Naive thymus-derived CD4-positive, alpha-beta T cell (primary cell): ENCODE data around the gene ST6GALNAC3. TPM values are rescaled to one million over a fixed set of nuclear protein-coding genes. Genes with fewer than 3 reads are reported as not detected.
"Not testable (repeated sequence)": the region's sequence is repeated elsewhere in the genome, so short reads cannot be mapped to it uniquely, and the experiment has no call there.

Experiments used
- ATAC-seq: fragments of 150-1000 bp; cut with Tn5 transposase; 2 replicates; pipeline ENCODE4 v1.10.0; 2021; ENCODE audit warnings: mild to moderate bottlenecking, moderate library complexity
- CTCF ChIA-PET: fragments of 350-600 bp; sonication (Branson Sonifier 250); formaldehyde crosslinking; loops from one replicate; lab custom pipeline; 2021; ENCODE audit warnings: antibody characterized with exemption; lab: Charles Lee
- POLR2A ChIA-PET: fragments of 350-600 bp; sonication (Branson Sonifier 250); formaldehyde crosslinking; loops from one replicate; lab custom pipeline; 2021; ENCODE audit warnings: antibody characterized with exemption, inconsistent platforms; lab: Charles Lee
- DNase-seq, 9 donors: peaks; one replicate each; pipeline versions ENCODE4 v3.0.0 to v3.0.0-alpha.2; 2020 to 2022; ENCODE audit warnings: mixed read lengths in 1 of 9
- H3K27ac ChIP-seq: one replicate; pipeline ENCODE4 v1.7.0; 2013; ENCODE audit warnings: mild to moderate bottlenecking, low read depth, low read length, moderate library complexity
- H3K27me3 ChIP-seq, 2 donors: one replicate each; pipeline ENCODE4 v1.7.0; 2013; ENCODE audit warnings: low read length in 2 of 2, mild to moderate bottlenecking in 2 of 2, moderate library complexity in 2 of 2; ENCODE audit not compliant: control insufficient read depth in 2 of 2, insufficient read depth in 2 of 2
- H3K36me3 ChIP-seq, 3 experiments: 1 replicate in 2 of 3; 2 replicates in 1 of 3; pipeline ENCODE4 v1.7.0; 2013; ENCODE audit warnings: low read length in 3 of 3, mild to moderate bottlenecking in 3 of 3, moderate library complexity in 1 of 3; ENCODE audit not compliant: insufficient read depth in 3 of 3, control insufficient read depth in 2 of 3
- H3K4me1 ChIP-seq, 2 donors: one replicate each; pipeline ENCODE4 v1.7.0; 2013; ENCODE audit warnings: low read length in 2 of 2, mild to moderate bottlenecking in 2 of 2, moderate library complexity in 1 of 2; ENCODE audit not compliant: control insufficient read depth in 2 of 2, insufficient read depth in 2 of 2
- H3K4me3 ChIP-seq: 2 replicates; pipeline ENCODE4 v1.7.0; 2013; ENCODE audit warnings: mild to moderate bottlenecking, low read length
- H3K9me3 ChIP-seq, 3 experiments: 1 replicate in 2 of 3; 2 replicates in 1 of 3; pipeline ENCODE4 v1.7.0; 2013; ENCODE audit warnings: low read length in 3 of 3; ENCODE audit not compliant: control insufficient read depth in 2 of 3
- H3K27ac Mint-ChIP-seq, 9 donors: one replicate each; pipeline ENCODE4 v1.8.0; 2020 to 2022; ENCODE audit warnings: mixed read lengths in 9 of 9, mild to moderate bottlenecking in 8 of 9, moderate library complexity in 5 of 9, inconsistent platforms in 2 of 9
- H3K27me3 Mint-ChIP-seq, 5 donors: one replicate each; pipeline ENCODE4 v1.8.0; 2021 to 2022; ENCODE audit warnings: mixed read lengths in 5 of 5, mild to moderate bottlenecking in 1 of 5
- H3K36me3 Mint-ChIP-seq, 5 donors: one replicate each; pipeline ENCODE4 v1.8.0; 2020 to 2022; ENCODE audit warnings: mixed read lengths in 5 of 5, mild to moderate bottlenecking in 3 of 5, inconsistent platforms in 1 of 5
- H3K4me1 Mint-ChIP-seq, 7 donors: one replicate each; pipeline ENCODE4 v1.8.0; 2020 to 2022; ENCODE audit warnings: mixed read lengths in 7 of 7, mild to moderate bottlenecking in 3 of 7, inconsistent platforms in 1 of 7
- H3K4me3 Mint-ChIP-seq, 10 donors: one replicate each; pipeline ENCODE4 v1.8.0; 2020 to 2022; ENCODE audit warnings: mild to moderate bottlenecking in 10 of 10, mixed read lengths in 10 of 10, moderate library complexity in 6 of 10, inconsistent platforms in 2 of 10
- H3K9me3 Mint-ChIP-seq, 11 donors: one replicate each; pipeline ENCODE4 v1.8.0; 2020 to 2022; ENCODE audit warnings: mixed read lengths in 11 of 11, mild to moderate bottlenecking in 4 of 11, inconsistent platforms in 1 of 11, moderate library complexity in 1 of 11
- intact Hi-C, 2 donors: fragments of 100-400 bp; cut with micrococcal nuclease; formaldehyde crosslinking; loops; one replicate each; pipeline ENCODE4 v1.15.1; 2023
- polyA plus RNA-seq, 2 donors: library from polyadenylated mRNA; unstranded; fragments of 300-500 nt; fragmentation: Illumina TruSeq; gene quantifications; one replicate each; pipeline ENCODE4 v1.2.3, GENCODE V29; 2021
- total RNA-seq, 6 experiments: library from RNA in 5 of 6; stranded (reverse) in 5 of 6; gene quantifications; 1 replicate in 5 of 6; 2 replicates in 1 of 6; pipeline ENCODE4 v1.2.3 and lab custom pipeline; 2021 to 2026

ST6GALNAC3 gene
- total and polyA plus RNA-seq, 7 experiments from 2014 or later = 0.17 to 4.8 (median 2.1) TPM; not detected in 1

DNA sequence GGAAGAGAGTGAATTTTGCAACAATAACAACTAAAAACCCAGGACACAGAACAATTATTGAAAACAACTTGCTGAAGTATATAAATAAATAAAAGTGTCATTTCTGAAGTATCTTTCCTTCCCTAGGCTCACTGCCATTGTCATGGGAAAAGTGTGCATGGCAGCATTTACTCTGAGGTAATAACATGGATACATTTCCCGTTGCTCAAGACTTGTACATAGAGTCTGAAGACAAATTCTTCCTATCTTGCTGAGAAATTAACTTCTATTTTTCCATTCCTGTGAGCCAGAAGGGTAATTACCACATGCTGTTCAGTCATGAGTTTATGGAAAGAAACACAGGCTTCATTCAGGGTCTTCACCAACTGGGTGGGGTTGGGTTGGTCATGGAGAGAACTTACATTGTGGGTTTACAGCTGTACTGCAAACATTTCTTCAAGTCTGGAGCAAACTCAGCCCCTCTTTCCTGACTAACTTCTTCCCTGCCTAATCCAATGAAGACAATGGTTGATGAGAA, 32.2 kb downstream of the ST6GALNAC3 start:
- H3K4me1 Mint-ChIP-seq = peaks cover 0 to 25% (median 5%) of the 10 kb centered on the region in 7 donors

DNA sequence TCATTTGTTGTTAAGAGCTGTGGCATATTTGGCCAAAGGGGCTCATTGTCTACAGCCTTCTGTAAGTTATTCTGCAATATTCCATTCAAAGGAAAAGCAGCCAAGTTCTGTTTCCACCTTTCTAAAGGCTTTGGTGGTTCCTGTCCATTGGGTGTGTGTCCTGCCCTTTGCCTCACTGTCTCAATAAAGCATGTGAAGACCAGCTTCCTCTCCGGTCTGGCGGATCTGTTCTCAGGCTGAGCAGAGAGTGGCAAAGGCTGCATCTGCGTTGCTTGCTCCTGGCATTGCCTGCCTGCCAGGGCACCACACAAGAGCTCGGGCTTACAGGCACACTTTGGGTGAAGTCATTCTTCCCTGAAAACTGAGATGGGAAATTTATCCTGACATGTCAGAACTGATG, 34.9 kb downstream of the ST6GALNAC3 start:
- Histone ChIP-seq H3K36me3 (no peaks in the 10 kb centered on the region), H3K4me1 (no peaks in the 10 kb centered on the region), H3K27me3 (no peaks in the 10 kb centered on the region), H3K4me3 (no peak overlapping the region), H3K9me3 (no peaks in the 10 kb centered on the region), H3K27ac (no peak overlapping the region)
- ChIA-PET POLR2A (no interaction called here), CTCF (no interaction called here)
- H3K4me3 Mint-ChIP-seq = no peak overlapping the region
- H3K27me3 Mint-ChIP-seq = peaks cover 4 to 19% (median 9%) of the 10 kb centered on the region in 5 donors
- intact Hi-C loops = no loop called here
- H3K9me3 Mint-ChIP-seq = peaks cover 0 to 6% (median 0%) of the 10 kb centered on the region in 11 donors
- H3K27ac Mint-ChIP-seq = no peak overlapping the region
- H3K36me3 Mint-ChIP-seq = peaks cover 0 to 8% (median 0%) of the 10 kb centered on the region in 5 donors
- peaks cover 0 to 6% (median 2%) of the 10 kb centered on the region in 7 donors for H3K4me1 Mint-ChIP-seq
- ATAC-seq = no peak
- DNase-seq = no peak

More for the DNA sequence above, 32.2 kb downstream of the ST6GALNAC3 start:
- Mint-ChIP-seq H3K4me3 (no peak overlapping the region), H3K27ac (no peak overlapping the region), H3K36me3 (peaks cover 0 to 8% (median 0%) of the 10 kb centered on the region in 5 donors), H3K27me3 (peaks cover 4 to 23% (median 14%) of the 10 kb centered on the region in 5 donors), H3K9me3 (peaks cover 0 to 6% (median 0%) of the 10 kb centered on the region in 11 donors)
- POLR2A ChIA-PET = no interaction called here
- no peak for ATAC-seq
- Histone ChIP-seq H3K4me1 (no peaks in the 10 kb centered on the region), H3K27me3 (no peaks in the 10 kb centered on the region), H3K4me3 (no peak overlapping the region), H3K9me3 (no peaks in the 10 kb centered on the region), H3K27ac (no peak overlapping the region), H3K36me3 (no peaks in the 10 kb centered on the region)
- DNase-seq = no peak
- intact Hi-C loops = no loop called here
- CTCF ChIA-PET = no interaction called here

DNA sequence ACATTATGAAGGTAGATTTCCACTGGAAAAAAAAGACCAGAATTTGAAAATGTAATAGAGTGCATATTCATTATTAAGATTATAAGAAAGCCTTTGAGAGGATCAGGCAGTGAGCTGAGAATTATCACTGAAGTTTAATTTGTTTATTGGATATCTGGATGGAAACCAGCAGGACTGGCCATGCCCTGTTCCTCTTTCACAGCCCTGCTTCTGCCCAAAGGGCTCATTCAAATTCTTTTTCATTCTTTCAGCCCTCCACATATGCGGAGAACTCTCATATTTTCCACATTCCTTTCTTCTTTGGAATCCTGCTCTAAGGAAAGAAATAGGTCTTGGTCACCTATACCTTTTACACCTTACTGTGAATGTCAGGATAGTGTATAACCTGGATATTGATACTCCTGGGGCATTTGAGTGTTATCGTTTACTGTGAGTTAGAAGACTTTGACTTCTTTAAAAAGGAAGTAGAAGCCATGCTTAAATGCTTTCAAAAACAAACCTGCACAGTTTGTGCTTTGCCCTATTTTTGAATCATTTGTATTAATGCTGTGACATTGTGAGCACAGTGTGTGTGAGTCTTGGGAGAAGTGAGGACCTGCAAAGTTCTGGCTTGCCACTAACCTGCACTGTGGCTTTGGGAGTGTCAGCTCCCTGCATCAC, 35.5 kb downstream of the ST6GALNAC3 start:
- Mint-ChIP-seq H3K27ac (no peak overlapping the region), H3K36me3 (peaks cover 0 to 8% (median 0%) of the 10 kb centered on the region in 5 donors), H3K9me3 (peaks cover 0 to 6% (median 0%) of the 10 kb centered on the region in 11 donors), H3K27me3 (peaks cover 4 to 22% (median 7%) of the 10 kb centered on the region in 5 donors), H3K4me1 (peaks cover 0 to 5% (median 3%) of the 10 kb centered on the region in 7 donors), H3K4me3 (no peak overlapping the region)
- H3K4me3 ChIP-seq = no peak overlapping the region
- H3K27ac ChIP-seq = no peak overlapping the region
- no peak for ATAC-seq
- intact Hi-C loops = no loop called here
- CTCF ChIA-PET = no interaction called here
- H3K4me1 ChIP-seq = no peaks in the 10 kb centered on the region
- no peaks in the 10 kb centered on the region for H3K9me3 ChIP-seq
- no peak for DNase-seq
- POLR2A ChIA-PET = no interaction called here
- H3K27me3 ChIP-seq = no peaks in the 10 kb centered on the region
- H3K36me3 ChIP-seq = no peaks in the 10 kb centered on the region

DNA sequence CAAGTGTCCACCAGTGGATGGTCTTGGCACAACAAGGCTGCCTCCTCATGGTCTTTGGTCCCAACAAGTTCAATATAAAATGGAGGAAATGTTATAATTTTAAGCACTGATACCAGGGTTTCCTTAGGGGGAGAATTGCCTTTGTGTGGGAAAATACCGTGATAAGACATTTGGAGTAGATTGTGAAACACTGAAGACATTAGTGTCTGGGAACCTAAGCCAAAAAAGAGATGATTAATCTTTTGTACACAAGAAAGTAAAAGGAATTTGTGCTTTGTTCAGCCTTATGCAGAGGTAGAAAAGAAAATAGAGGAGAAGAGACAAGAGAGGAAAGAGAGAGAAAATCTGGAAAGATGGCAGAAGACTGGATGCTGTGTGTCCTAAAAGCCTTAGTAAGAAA, 36.1 kb downstream of the ST6GALNAC3 start:
- Histone ChIP-seq H3K4me3 (no peak overlapping the region), H3K4me1 (no peaks in the 10 kb centered on the region), H3K27me3 (no peaks in the 10 kb centered on the region), H3K27ac (no peak overlapping the region), H3K9me3 (no peaks in the 10 kb centered on the region), H3K36me3 (no peaks in the 10 kb centered on the region)
- ATAC-seq (no peak), DNase-seq (no peak)
- Mint-ChIP-seq H3K4me1 (peaks cover 0 to 2% (median 0%) of the 10 kb centered on the region in 7 donors), H3K27ac (no peak overlapping the region), H3K36me3 (peaks cover 0 to 8% (median 0%) of the 10 kb centered on the region in 5 donors), H3K4me3 (no peak overlapping the region), H3K27me3 (peaks cover 4 to 23% (median 7%) of the 10 kb centered on the region in 5 donors), H3K9me3 (peaks cover 0 to 6% (median 0%) of the 10 kb centered on the region in 11 donors)
- POLR2A ChIA-PET = no interaction called here
- CTCF ChIA-PET = no interaction called here
- intact Hi-C loops = no loop called here

DNA sequence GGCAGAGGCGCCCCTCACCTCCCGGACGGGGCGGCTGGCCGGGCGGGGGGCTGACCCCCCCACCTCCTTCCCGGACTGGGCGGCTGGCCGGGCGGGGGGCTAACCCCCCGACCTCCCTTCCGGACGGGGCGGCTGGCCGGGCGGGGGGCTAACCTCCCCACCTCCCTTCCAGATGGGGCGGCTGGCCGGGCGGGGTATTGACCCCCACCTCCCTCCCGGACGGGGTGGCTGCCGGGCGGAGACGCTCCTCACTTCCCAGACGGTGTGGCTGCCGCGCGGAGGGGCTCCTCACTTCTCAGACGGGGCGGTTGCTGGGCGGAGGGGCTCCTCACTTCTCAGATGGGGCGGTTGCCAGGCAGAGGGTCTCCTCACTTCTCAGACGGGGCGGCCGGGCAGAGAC, 37.8 kb downstream of the ST6GALNAC3 start:
- peaks cover 0 to 17% (median 4%) of the 10 kb centered on the region in 5 donors for H3K27me3 Mint-ChIP-seq

DNA sequence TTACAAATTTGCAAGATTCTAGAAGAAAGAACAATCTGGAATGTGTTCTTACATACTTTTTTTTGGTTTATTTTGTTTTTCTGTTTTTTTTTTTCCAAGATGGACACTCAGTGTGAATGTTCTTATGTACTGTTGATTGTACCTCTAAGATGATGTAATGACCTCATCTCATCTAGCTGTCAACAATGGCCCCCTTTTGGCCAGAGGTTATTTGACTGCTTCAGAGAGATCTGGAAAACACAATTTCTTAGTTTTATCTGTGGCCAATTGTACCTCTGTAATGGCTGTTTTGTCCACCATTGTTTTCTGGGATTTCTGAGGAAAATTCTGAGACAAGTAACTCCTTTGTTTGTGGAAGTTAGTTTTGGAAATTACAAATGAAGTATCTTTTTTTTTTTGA, 38.9 kb downstream of the ST6GALNAC3 start:
- CTCF ChIA-PET = no interaction called here
- no peaks in the 10 kb centered on the region for H3K4me1 ChIP-seq
- peaks cover 0 to 2% (median 0%) of the 10 kb centered on the region in 7 donors for H3K4me1 Mint-ChIP-seq
- no peak overlapping the region for H3K27ac Mint-ChIP-seq
- peaks cover 0 to 17% (median 2%) of the 10 kb centered on the region in 5 donors for H3K27me3 Mint-ChIP-seq
- H3K36me3 Mint-ChIP-seq = peaks cover 0 to 5% (median 0%) of the 10 kb centered on the region in 5 donors
- no peaks in the 10 kb centered on the region for H3K9me3 ChIP-seq
- DNase-seq (no peak), ATAC-seq (no peak)
- POLR2A ChIA-PET = no interaction called here
- no peak overlapping the region for H3K27ac ChIP-seq
- no peak overlapping the region for H3K4me3 ChIP-seq
- H3K9me3 Mint-ChIP-seq = peaks cover 0 to 6% (median 0%) of the 10 kb centered on the region in 11 donors
- H3K4me3 Mint-ChIP-seq = no peak overlapping the region
- H3K27me3 ChIP-seq = no peaks in the 10 kb centered on the region
- intact Hi-C loops = no loop called here
- no peaks in the 10 kb centered on the region for H3K36me3 ChIP-seq

More for the DNA sequence above, 37.8 kb downstream of the ST6GALNAC3 start:
- H3K27ac Mint-ChIP-seq, CTCF ChIA-PET, H3K4me1 ChIP-seq, H3K9me3 Mint-ChIP-seq, H3K9me3 ChIP-seq, H3K4me3 ChIP-seq, H3K27ac ChIP-seq, intact Hi-C loops, POLR2A ChIA-PET, H3K4me1 Mint-ChIP-seq, H3K4me3 Mint-ChIP-seq, H3K36me3 Mint-ChIP-seq, H3K27me3 ChIP-seq, DNase-seq, H3K36me3 ChIP-seq, ATAC-seq: not testable (repeated sequence)
